Measurements from ENCODE around the gene NDUFA11. TPM values are rescaled to one million over a fixed set of nuclear protein-coding genes. Genes with fewer than 3 reads are reported as not detected.

Gene NDUFA11
- total and polyA plus RNA-seq, 2 of the 4 experiments (the other 2 are of a cell fraction) = 375 to 1,276 TPM

DNA sequence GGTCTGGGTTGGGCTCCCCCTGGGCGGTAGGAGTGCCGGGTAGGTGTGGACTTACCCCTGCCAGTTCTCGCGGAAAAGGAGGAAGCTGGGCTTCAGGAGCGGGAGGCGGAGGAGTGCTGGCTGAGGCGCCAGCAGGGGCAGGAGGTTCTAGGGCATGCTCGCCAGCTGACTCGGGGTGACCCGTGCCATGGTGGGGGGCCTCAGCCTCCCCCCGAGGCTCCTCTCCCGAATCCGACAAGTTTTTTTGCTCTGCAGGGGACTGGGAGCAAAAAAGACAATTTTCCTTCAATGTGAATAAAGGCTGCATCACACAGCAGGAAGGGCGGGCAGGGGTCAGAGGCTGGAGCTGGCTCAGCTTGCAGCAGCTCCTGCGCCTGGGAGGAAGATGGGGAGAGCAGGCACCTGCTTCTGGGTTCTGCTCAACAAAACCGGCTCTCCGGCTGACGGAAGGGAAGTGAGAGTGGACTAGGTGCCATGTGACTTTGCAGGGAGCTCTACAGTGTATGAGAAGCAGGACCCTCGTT, 47.8 kb upstream of the NDUFA11 start:
- no peaks in the 10 kb centered on the region for H3K9me3 ChIP-seq (ENCODE audit: control insufficient read depth, insufficient read depth, low read length)
- POLR2A ChIA-PET (ENCODE audit: unreplicated experiment) = no interaction called here
- no peak for ATAC-seq (ENCODE audit: low read depth)
- H2BK5ac ChIP-seq (ENCODE audit: low read depth, low read length, poor library complexity, severe bottlenecking) = no peak overlapping the region
- no peak overlapping the region for H3K4me3 ChIP-seq (ENCODE audit: insufficient read depth, low read depth, low read length)
- H4K5ac ChIP-seq (ENCODE audit: low read depth, low read length) = no peak overlapping the region
- in situ Hi-C loops (cut with MboI; ENCODE audit: low sequenced_read_pairs) (no loop called here), dilution Hi-C loops (cut with HindIII; ENCODE audit: low sequenced_read_pairs, unreplicated experiment) (no loop called here), intact Hi-C loops (cut with micrococcal nuclease) (no loop called here)
- no TSS peak for BruUV-seq (replicated peaks)
- 0 out of 2 replicates have a peak overlapping the region, but pooled peaks have one; percentile 17 for H2AK5ac ChIP-seq (ENCODE audit: low read depth, low read length)
- TF ChIP-seq RFX5 (IDR thresholded peaks at IDR 0.05; ENCODE audit: low read depth, low read length) = no peak
- TF ChIP-seq POLR2A (IDR thresholded peaks at IDR 0.05; ENCODE audit: low read depth, low read length) = no peak
- no peak for TF ChIP-seq SMC3 (IDR thresholded peaks at IDR 0.05; ENCODE audit: low read depth, low read length)
- TF ChIP-seq MAZ (IDR thresholded peaks at IDR 0.05; ENCODE audit: borderline replicate concordance, low read depth, low read length) = no peak
- TF ChIP-seq RAD21 (IDR thresholded peaks at IDR 0.05; ENCODE audit: low read length) = no peak
- TF ChIP-seq CEBPB (IDR thresholded peaks at IDR 0.05; ENCODE audit: low read depth, low read length) = no peak
- no peak for TF ChIP-seq BHLHE40 (IDR thresholded peaks at IDR 0.05; ENCODE audit: low read depth, low read length)
- TF ChIP-seq, protein P1, sequence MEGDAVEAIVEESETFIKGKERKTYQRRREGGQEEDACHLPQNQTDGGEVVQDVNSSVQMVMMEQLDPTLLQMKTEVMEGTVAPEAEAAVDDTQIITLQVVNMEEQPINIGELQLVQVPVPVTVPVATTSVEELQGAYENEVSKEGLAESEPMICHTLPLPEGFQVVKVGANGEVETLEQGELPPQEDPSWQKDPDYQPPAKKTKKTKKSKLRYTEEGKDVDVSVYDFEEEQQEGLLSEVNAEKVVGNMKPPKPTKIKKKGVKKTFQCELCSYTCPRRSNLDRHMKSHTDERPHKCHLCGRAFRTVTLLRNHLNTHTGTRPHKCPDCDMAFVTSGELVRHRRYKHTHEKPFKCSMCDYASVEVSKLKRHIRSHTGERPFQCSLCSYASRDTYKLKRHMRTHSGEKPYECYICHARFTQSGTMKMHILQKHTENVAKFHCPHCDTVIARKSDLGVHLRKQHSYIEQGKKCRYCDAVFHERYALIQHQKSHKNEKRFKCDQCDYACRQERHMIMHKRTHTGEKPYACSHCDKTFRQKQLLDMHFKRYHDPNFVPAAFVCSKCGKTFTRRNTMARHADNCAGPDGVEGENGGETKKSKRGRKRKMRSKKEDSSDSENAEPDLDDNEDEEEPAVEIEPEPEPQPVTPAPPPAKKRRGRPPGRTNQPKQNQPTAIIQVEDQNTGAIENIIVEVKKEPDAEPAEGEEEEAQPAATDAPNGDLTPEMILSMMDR (conservative IDR thresholded peaks at IDR 0.05; ENCODE audit: low read depth, low read length) = no peak
- TF ChIP-seq MXI1 (IDR thresholded peaks at IDR 0.05; ENCODE audit: borderline replicate concordance, low read depth, low read length) = no peak
- TF ChIP-seq, protein P2, sequence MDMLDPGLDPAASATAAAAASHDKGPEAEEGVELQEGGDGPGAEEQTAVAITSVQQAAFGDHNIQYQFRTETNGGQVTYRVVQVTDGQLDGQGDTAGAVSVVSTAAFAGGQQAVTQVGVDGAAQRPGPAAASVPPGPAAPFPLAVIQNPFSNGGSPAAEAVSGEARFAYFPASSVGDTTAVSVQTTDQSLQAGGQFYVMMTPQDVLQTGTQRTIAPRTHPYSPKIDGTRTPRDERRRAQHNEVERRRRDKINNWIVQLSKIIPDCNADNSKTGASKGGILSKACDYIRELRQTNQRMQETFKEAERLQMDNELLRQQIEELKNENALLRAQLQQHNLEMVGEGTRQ (IDR thresholded peaks at IDR 0.05; ENCODE audit: low read depth, low read length) = no peak
- TF ChIP-seq, protein P3, sequence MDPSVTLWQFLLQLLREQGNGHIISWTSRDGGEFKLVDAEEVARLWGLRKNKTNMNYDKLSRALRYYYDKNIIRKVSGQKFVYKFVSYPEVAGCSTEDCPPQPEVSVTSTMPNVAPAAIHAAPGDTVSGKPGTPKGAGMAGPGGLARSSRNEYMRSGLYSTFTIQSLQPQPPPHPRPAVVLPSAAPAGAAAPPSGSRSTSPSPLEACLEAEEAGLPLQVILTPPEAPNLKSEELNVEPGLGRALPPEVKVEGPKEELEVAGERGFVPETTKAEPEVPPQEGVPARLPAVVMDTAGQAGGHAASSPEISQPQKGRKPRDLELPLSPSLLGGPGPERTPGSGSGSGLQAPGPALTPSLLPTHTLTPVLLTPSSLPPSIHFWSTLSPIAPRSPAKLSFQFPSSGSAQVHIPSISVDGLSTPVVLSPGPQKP (IDR thresholded peaks at IDR 0.05; ENCODE audit: borderline replicate concordance, low read depth, low read length) = no peak
- TF ChIP-seq RCOR1 (IDR thresholded peaks at IDR 0.05; ENCODE audit: insufficient replicate concordance, low read length) = no peak
- no peak for TF ChIP-seq FOS (IDR thresholded peaks at IDR 0.05; ENCODE audit: low read depth, low read length)
- no peak overlapping the region; the same call in 1 of the 2 replicates for H4K91ac ChIP-seq (ENCODE audit: insufficient read depth, low read depth, low read length)
- H3K4me1 ChIP-seq (ENCODE audit: control insufficient read depth, insufficient read depth, low read length) = peaks cover 57% of the 10 kb centered on the region
- H4K20me1 ChIP-seq (ENCODE audit: insufficient read depth, low read length) = peaks cover 72% of the 10 kb centered on the region
- H3K27me3 ChIP-seq (ENCODE audit: control insufficient read depth, insufficient read depth, low read length) = no peaks in the 10 kb centered on the region
- H2AFZ ChIP-seq (replicated peaks; ENCODE audit: low read length, poor library complexity) = no peak overlapping the region
- peak overlapping the region; percentile 89; the same call in 1 of the 3 replicates for H2BK15ac ChIP-seq (ENCODE audit: low read depth, low read length)
- peak overlapping the region; percentile 35 for H2AK9ac ChIP-seq (replicated peaks; ENCODE audit: low read depth, low read length, poor library complexity)
- H3K4me2 ChIP-seq (ENCODE audit: low read depth, low read length) = no peak overlapping the region
- no peak overlapping the region for H4K8ac ChIP-seq (ENCODE audit: low read depth in 2 of 2, low read length in 2 of 2)
- no peak overlapping the region; the same call in 1 of the 2 replicates for H3K18ac ChIP-seq (ENCODE audit: low read depth, low read length)
- no peak overlapping the region for H3K56ac ChIP-seq (ENCODE audit: extremely low read depth, insufficient read depth, low read length)
- peak overlapping the region; percentile 91 for H3K4ac ChIP-seq (ENCODE audit: low read depth, low read length)
- peak overlapping the region; percentile 87; the same call in 1 of the 2 replicates for H2BK120ac ChIP-seq (ENCODE audit: low read depth, low read length)
- H3K79me1 ChIP-seq (ENCODE audit: low read depth in 1 of 2, low read length in 2 of 2) = peaks cover 45 to 98% of the 10 kb centered on the region in 2 experiments
- H3K9ac ChIP-seq (ENCODE audit: low read depth, low read length) = no peak overlapping the region
- no peak for DNase-seq
- CTCF ChIA-PET = interaction anchor here (1.0 kb wide), 1 partner anchor 16 kb away, joined by 3 read pairs; no protein-coding TSS in a partner anchor
- 0 out of 2 replicates have a peak overlapping the region, but pooled peaks have one; percentile 37 for H3K14ac ChIP-seq (replicated peaks; ENCODE audit: low read depth, low read length)
- WGBS, 2 experiments (ENCODE audit: extremely low coverage in 2 of 2, insufficient read length in 1 of 2) = 78% methylated on average over 9 of the region's 19 CpGs; no CpG with 5 or more reads in 1 of the 2 experiments
- H3K27ac ChIP-seq (ENCODE audit: insufficient read depth, low read length) = no peak overlapping the region
- no peak overlapping the region for H2BK20ac ChIP-seq (ENCODE audit: low read depth, low read length)
- peaks cover 15% of the 10 kb centered on the region for H3K36me3 ChIP-seq (ENCODE audit: control insufficient read depth, insufficient read depth, low read length)
- peaks cover 42% of the 10 kb centered on the region for H3K9me1 ChIP-seq (ENCODE audit: insufficient read depth, low read length)
- H3K23ac ChIP-seq (ENCODE audit: low read depth, low read length) = no peak overlapping the region; the same call in 1 of the 2 replicates
